ENCODE data around the gene GRAMD4.

The GRAMD4 gene

GRCh38 chr22:46619830-46620501, at the start of gene GRAMD4:
TSS of gene GRAMD4 (plus strand) at chr22:46620386. CDS start at chr22:46626800, 6,414 bp downstream.
- no peak for DNase-seq

DNA sequence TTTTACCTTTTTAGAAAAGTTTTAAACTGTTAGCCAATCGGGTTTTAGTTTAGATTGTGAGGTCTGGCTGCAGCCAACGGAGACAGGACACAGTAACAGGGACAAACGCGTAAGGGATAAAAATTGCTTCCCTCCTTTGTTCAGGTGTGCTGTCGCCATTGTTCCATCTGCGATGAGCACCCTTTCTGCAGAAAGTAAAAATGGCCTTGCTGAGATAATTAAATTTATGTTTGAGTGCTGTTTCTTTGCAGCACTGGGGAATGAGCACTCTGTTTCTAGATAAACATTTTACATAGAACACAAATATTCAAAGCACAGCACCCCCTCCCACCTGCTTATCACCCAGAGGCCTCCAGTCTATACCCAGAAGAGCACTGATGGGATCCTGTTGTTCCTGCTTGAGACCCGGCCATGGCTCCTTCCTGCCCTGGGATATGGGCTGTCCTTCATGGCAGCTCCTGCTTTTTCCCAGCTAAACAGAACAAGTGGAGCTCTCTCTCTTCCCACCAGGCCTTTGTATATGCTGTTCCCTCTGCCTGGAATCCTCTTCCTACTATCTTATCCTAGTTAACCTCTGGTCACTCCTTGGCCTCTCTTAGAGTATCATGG, 48.4 kb upstream of the GRAMD4 start:
- DNase-seq = no peak

GRCh38 chr22:46572911-46573780, 47.0 kb upstream of the GRAMD4 start:
- DNase-seq = no peak

DNA sequence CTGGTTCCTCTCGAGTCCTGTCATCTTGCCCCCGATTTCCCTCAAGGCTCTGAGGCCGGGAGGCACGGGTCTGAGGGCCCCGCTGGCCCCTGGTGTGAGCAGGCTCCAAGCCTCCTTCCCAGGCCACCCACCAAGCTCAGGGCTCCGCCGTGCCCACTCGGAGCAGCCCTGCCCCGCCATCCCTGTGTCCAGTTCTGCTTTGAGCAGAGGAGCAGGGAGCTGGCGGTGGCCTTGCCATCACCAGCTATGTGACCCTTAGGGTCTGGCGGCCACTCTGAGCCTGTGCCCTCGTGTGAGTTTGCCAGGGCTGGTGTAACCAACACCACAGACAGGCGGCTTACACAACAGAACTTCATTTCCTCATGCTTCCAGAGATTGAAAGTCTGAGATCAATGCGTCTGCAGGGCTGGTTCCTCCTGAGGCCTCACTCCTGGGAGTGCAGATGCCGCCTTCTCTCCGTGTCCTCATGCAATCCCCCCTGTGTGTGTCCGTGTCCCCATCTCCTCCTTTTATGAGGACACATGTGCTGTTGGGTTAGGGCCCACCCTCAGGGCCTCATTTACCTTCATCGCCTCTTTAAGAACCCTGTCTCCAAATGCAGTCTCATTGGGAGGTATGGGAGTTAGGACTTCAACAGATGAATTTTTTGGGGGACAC, 46.3 kb upstream of the GRAMD4 start:
- no peak for DNase-seq

DNA sequence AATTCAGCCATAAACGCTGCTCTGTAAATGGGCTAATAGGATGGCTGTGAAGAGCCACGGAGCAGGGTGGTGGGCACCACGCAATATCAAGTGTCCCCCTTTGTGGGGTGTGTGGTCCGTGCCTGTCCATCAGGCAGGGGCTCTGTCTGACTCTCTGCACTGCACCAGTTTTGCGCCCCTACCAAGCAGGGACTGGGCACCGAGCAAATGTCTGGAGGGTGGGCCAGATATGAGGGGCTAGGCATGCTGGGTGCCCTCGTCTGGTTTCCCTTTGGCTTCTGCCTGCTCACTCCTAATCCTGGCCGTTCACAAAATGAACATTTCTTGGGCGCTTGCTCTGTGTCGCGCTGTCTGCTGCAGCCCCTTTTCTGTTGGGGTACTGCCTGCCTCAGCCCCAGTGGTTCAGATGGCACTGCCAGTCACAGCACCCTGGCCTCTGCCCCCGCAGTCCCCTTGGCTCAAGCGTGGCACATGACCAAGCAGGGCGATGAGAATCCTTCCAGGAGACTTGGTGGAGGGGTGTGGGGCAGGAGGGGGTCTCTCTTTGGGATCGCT, 45.7 kb upstream of the GRAMD4 start:
- DNase-seq = no peak

DNA sequence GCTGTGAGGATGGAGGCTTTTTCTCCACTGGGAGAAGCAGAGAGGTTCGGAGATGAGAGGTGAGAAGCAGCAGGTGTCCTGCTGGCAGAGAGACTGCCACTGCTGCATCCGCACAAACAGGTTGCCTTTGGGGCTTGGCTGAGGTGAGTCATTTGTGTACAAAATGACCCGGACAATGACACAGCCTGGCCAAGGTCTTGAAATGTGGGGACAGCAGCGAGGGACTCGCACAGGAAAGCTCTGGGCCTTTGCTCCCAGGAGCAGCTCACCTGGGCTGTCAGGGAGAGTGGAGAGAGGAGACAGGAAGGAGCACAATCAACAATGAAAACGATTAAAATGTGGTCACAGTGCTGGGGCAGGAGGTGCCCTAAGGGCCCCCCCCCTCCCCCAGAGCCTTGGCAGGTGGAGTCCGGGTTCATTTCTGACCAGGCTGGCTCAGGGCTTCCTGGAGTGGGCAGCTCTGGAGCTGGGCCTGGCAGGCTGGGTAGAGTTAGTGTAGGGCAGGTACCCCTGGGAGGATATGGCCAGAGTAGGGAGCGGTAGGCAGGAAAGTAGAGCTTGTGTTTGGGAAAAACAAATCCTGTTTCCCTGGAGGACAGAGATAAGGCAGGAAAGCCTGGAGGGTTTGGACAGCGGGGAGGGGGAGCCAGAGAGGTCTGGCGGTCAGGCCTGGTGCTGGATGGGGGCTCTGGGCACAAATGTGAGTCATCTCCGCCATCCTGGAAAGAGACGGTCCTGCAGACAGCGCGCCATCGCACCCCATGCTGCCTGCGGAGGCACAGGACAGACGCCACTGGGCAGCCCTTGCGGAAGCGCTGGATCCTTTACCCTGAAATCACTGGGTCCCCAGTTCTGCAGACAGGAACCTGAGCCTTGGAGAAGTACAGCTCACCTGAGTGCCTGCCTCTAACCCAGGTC, 44.9 kb upstream of the GRAMD4 start:
- no peak for DNase-seq

GRCh38 chr22:46575911-46576555, 44.2 kb upstream of the GRAMD4 start:
- no peak for DNase-seq

DNA sequence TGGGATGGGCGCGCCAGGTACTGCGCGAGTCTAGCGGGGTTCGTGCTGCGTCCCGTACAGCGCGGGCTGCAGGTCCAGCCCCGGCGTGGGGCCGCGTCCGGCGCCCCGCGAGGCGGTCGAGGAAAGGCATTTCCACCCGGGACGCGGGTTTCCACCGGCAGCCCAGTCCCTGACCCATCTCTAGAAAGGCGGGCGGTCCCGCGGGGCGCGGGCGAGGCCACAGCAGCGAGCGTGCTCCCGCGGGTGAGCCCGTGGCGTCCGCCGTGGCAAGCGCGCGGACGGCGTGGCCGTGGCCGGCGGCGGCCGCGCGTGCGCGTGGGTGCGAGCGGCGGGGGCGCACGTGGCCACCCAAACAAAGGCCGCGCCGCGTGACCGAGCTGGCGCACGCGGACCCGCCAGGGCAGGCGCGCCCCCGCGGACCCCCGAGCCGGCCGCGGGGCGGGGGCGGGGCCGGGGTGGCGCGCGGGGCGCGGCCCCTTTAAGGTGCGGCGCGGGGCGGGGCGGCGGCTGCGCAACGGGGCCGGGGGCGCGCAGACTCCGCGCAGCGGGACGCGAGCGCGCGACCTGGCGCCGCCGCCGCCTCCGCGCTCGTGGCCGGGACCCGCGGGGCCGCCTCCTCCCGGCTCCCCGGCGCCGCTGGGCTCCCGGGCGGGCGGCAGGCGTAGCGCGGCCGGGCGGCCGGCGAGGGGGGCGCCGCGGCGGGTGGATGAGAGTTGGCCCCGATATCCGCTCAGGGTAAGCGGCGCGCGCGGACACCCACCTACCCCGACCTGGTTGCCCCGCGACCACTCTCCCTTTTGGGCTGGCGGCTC, 43.4 kb upstream of the GRAMD4 start:
- DNase-seq = peak; percentile 57

DNA sequence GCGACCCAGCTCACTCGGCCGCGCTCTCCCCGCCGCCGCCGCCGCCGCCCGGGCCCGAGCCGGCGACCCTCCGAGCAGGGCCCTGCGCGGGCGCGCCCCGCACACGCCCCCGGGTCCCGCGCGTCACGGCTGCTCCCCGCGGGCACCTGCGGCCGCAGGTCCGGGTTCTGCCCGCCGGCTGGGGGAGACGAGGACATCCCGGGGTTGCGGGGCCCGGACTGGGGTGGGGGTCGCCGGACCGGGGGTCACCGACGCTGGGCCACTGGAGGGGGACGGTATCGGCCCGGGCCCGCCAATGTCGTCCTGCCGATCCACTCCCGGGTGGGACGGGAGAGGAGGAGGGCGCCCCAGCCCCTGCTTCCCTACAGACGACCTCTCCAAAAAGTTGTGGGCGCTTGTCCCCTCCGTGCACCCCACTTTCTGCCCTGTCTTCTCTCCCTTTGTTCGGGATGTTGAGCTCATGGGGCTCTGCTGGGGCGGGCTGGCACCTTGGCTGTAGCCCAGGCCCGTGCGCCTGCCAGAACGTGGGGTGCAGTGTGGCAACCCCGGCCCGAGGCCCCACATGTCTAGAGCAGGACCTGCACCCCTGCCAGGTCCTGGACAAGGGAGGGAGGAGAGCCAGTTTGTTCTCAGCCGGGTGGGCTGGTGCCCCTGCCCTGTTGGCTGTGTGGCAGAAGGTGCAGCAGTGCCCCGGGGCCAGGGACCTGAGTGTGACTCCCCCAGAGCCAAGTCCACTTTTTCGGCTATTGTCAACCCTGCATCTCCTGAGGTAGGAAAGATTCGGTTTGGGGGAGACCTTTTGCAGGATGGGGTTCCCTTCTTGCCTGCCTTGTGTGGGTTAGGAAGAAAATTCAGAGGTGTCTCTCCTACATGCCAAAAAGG, 42.6 kb upstream of the GRAMD4 start:
- DNase-seq = peak in 1 of 2 experiments; percentile 23

DNA sequence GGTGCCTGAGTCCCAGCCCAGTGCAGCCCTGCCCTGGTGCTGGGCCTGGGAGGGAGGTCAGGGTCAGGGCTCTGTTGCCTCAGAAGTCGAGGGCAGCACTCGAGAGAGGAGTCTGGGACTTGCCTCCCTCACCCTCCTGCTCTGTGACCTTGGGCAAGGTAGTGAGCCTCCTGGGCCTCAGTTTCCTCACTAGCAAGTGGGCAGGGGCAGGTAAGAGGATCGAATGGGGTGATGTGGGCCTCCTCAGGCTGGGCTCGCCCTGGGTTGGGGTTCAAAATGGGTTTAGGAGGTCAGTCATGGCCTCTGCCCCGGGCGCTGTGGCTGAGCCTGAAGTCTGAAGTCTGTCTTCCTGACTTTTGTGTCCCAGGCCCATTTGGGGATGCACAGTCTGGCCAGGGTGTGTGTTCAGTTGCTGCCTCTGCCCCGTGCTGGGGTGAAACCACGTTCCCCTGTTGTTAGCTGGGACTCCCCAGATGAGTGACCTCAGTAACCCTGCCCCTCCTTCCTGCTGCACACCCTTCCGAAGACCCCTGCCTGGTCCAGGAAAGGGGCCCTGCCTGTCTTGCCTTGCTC, 41.8 kb upstream of the GRAMD4 start:
- DNase-seq = no peak

DNA sequence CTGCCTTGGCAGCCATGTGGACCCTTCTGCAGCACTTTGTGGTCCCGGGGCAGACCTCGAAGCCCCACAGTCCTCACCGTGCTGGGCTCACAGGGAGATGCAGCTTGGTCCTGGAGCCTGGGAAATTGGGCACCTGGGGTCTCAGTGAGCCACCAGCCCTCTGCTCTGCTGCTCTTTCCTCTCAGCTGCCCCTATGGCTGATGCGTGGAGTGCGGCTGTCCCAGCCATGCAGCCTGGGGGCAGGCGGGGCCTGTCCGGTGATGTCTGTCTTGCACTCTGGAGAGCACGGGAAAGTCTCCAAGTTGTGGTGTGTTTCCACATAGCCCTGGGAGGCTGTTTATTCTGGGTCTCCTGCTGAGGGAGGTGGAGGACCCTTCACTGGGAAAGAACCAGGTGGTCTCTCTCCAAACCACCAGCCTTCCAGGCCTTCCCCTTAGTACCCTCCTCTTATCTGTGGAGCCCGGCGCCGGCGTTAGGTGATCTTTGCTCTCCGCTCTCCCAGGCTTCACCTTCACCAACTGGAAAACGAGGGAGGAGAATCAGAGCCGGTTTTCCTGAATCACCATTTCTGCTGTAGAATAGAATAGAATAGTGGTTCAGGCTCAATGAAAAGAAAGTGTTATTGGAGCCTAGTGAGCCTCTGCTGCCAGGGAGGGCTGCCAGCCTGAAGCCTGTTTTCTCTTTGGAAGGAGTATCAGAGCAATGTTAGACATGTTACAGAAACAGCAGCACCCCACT, 41.2 kb upstream of the GRAMD4 start:
- no peak for DNase-seq

DNA sequence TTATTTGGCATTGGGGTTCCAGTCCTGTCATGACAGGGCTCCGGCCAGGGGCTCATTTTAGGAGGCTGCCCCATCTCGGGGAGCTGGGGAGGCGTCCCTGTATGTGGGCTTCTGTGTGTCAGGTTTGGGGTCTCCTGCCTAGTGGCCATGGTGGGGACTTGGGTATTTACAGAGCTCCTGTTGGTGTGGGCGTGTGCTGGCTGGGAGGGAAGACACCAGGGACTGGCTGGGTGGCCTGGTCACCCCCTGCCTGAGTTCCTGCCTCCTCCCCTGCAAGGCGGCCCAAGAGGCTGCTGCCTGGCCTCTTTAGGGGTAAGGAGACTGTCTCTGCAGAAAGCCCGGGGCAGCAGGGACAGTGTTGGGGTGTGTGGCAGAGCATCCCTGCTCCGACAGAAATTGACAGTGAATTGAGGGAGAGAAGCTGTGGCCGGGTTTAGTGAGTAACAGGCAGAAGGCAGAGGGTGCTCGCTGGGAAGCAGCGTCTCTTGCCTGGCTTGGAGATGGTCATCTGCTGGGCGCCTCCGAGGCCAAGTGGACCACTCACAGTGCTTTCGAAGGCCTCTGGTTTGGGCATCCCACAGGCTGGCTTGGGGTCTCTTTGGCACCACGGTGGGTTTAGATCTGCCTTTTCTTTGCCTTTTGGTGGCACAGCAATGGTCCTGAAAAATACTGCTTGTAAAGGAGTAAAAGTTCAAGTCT, 40.3 kb upstream of the GRAMD4 start:
- no peak for DNase-seq

DNA sequence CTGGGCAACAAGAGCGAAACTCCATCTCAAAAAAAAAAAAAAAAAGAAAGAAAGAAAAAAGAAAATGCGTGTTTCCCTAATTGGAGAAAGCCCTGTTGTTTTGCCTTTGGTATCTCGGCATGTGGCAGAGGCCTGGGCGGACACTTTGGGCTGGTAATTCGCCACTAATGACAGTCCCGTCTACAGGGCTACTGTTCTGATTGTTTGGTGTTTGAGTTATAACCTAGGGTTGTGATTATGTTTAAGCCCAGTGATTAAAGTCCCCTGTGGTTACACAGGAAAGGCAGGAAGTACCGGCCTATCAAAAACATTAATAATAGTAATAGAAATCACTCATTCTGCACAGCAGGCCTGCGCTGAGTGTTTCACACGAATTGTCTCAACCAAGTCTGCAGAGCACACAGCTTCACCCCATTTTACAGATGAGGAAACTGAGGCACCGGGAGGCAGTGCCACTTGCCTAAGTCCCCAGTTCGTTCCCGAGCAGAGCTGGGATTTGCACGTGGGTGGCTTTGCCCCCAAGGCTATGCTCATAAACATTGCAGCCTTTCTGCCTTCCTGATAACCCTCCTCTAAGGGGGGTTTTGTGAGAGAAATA, 39.1 kb upstream of the GRAMD4 start:
- no peak for DNase-seq

- DNase-seq = no peak
These were observed 38.5 kb upstream of the GRAMD4 start for GRCh38 chr22:46581538-46582244.

GRCh38 chr22:46582281-46582933, 37.8 kb upstream of the GRAMD4 start:
- DNase-seq = no peak

GRCh38 chr22:46583571-46583970, 36.6 kb upstream of the GRAMD4 start:
- DNase-seq = no peak

Data from activated CD4-positive, alpha-beta T cell treated with anti-CD3 and anti-CD28 coated beads, Interleukin-2, amount 50 U/mL, for 48 hours (primary cell).